B cell (primary cell): ENCODE measurements around the gene RRBP1. TPM values are rescaled to one million over a fixed set of nuclear protein-coding genes. Genes with fewer than 3 reads are reported as not detected.
"Not testable (repeated sequence)": the region's sequence is repeated elsewhere in the genome, so short reads cannot be mapped to it uniquely, and the experiment has no call there.

Experiments used
- ATAC-seq: fragments of 200-7000 bp; cut with Tn5 transposase; one replicate; pipeline ENCODE4 v1.10.0; 2021; ENCODE audit warnings: low read depth, mild to moderate bottlenecking, moderate number of reproducible peaks, moderate library complexity
- CTCF ChIA-PET: fragments of 350-600 bp; sonication (Branson Sonifier 250); formaldehyde crosslinking; loops from one replicate; lab custom pipeline; 2021; ENCODE audit warnings: antibody characterized with exemption, inconsistent platforms; lab: Charles Lee
- POLR2A ChIA-PET: fragments of 350-600 bp; sonication (Branson Sonifier 250); formaldehyde crosslinking; loops from one replicate; lab custom pipeline; 2021; ENCODE audit warnings: antibody characterized with exemption; lab: Charles Lee
- DNase-seq: peaks from one replicate; pipeline ENCODE4 v3.0.0; 2013
- H2AFZ ChIP-seq: 2 replicates; pipeline ENCODE4 v1.6.1; 2012; ENCODE audit warnings: mild to moderate bottlenecking, low read depth, low read length; ENCODE audit not compliant: insufficient read depth, poor library complexity, severe bottlenecking
- H3K27ac ChIP-seq, 2 donors: 1 replicate in 1 of 2; 2 replicates in 1 of 2; pipeline ENCODE4 v1.5.1; 2012 to 2013; ENCODE audit warnings: low read length in 2 of 2, mild to moderate bottlenecking in 2 of 2, moderate library complexity in 1 of 2
- H3K27me3 ChIP-seq, 4 experiments: fragments of 200-600 bp in 1 of 4; sonication (generic) in 1 of 4; replicated peaks in 1 of 4; 1 replicate in 2 of 4; 2 replicates in 2 of 4; pipeline versions ENCODE4 v1.6.1 to v1.7.0; 2013 to 2016; ENCODE audit warnings: low read length in 3 of 4, mild to moderate bottlenecking in 2 of 4, mixed read lengths in 1 of 4, moderate library complexity in 1 of 4; ENCODE audit not compliant: insufficient read depth in 4 of 4, control insufficient read depth in 3 of 4; ENCODE audit errors: control extremely low read depth in 1 of 4
- H3K36me3 ChIP-seq, 2 experiments: replicated peaks in 1 of 2; 1 replicate in 1 of 2; 2 replicates in 1 of 2; pipeline versions ENCODE4 v1.6.1 to v1.7.1; 2013; ENCODE audit warnings: low read length in 1 of 2; ENCODE audit not compliant: insufficient read depth in 2 of 2, control insufficient read depth in 1 of 2; ENCODE audit errors: control extremely low read depth in 1 of 2, extremely low read depth in 1 of 2
- H3K4me1 ChIP-seq, 2 donors: fragments of 200-600 bp in 1 of 2; sonication (generic) in 1 of 2; 1 replicate in 1 of 2; 2 replicates in 1 of 2; pipeline versions ENCODE4 v1.5.1 to v1.6.1; 2013 to 2017; ENCODE audit warnings: low read length in 2 of 2; ENCODE audit not compliant: control insufficient read depth in 2 of 2, insufficient read depth in 2 of 2
- H3K4me2 ChIP-seq: replicated peaks from 2 replicates; pipeline ENCODE3; 2012; ENCODE audit warnings: mild to moderate bottlenecking, low read depth, low read length; ENCODE audit not compliant: poor library complexity, severe bottlenecking
- H3K4me3 ChIP-seq, 5 experiments: fragments of 200-600 bp in 1 of 5; sonication (generic) in 1 of 5; 1 replicate in 3 of 5; 2 replicates in 2 of 5; pipeline versions ENCODE4 v1.5.1 to v1.7.0; 2011 to 2016; ENCODE audit warnings: low read length in 4 of 5, mild to moderate bottlenecking in 4 of 5, low read depth in 2 of 5, control low read depth in 1 of 5, moderate library complexity in 1 of 5; ENCODE audit not compliant: insufficient read depth in 1 of 5; ENCODE audit errors: control extremely low read depth in 1 of 5, extremely low read depth in 1 of 5
- H3K79me2 ChIP-seq: fragments of 200-600 bp; sonication (generic); one replicate; pipeline ENCODE4 v1.6.0; 2016; ENCODE audit warnings: low read length; ENCODE audit not compliant: control insufficient read depth, insufficient read depth
- H3K9ac ChIP-seq: fragments of 200-600 bp; sonication (generic); 2 replicates; pipeline ENCODE4 v1.6.1; 2017; ENCODE audit warnings: mild to moderate bottlenecking, low read length, moderate library complexity
- H3K9me3 ChIP-seq, 3 donors: one replicate each; pipeline versions ENCODE4 v1.6.1 to v1.7.1; 2013; ENCODE audit warnings: low read length in 2 of 3; ENCODE audit not compliant: control insufficient read depth in 2 of 3, insufficient read depth in 1 of 3; ENCODE audit errors: control extremely low read depth in 1 of 3
- H4K20me1 ChIP-seq: 2 replicates; pipeline ENCODE4 v1.6.0; 2012; ENCODE audit warnings: mild to moderate bottlenecking, low read length; ENCODE audit not compliant: insufficient read depth, control insufficient read depth, poor library complexity, severe bottlenecking
- H3K27ac Mint-ChIP-seq: one replicate; pipeline ENCODE4 v1.8.0; 2021; ENCODE audit warnings: mixed read lengths
- H3K27me3 Mint-ChIP-seq: one replicate; pipeline ENCODE4 v1.8.0; 2021; ENCODE audit warnings: mixed read lengths
- H3K4me1 Mint-ChIP-seq: one replicate; pipeline ENCODE4 v1.8.0; 2021; ENCODE audit warnings: mixed read lengths
- H3K4me3 Mint-ChIP-seq: one replicate; pipeline ENCODE4 v1.8.0; 2021; ENCODE audit warnings: mixed read lengths
- H3K9me3 Mint-ChIP-seq: one replicate; pipeline ENCODE4 v1.8.0; 2022; ENCODE audit warnings: mixed read lengths; ENCODE audit not compliant: insufficient read depth
- WGBS: methylation state at CpG from one replicate; pipeline ENCODE4 v1.1.5; 2013; ENCODE audit warnings: missing lambda C conversion rate; ENCODE audit not compliant: insufficient coverage; 5-methylcytosine and 5-hydroxymethylcytosine counted together
- intact Hi-C: fragments of 100-400 bp; cut with micrococcal nuclease; formaldehyde crosslinking; loops from one replicate; pipeline ENCODE4 v1.10.0; 2022
- polyA plus RNA-seq: library from polyadenylated mRNA; depleted of rRNA; stranded (reverse); fragments of >200 nt; gene quantifications from 2 replicates; pipeline ENCODE4 v1.2.3, GENCODE V29; 2012
- total RNA-seq, 2 donors: library from RNA; stranded (reverse); fragments of 120-200 nt in 1 of 2; gene quantifications; 1 replicate in 1 of 2; 2 replicates in 1 of 2; pipeline versions ENCODE4 v1.2.3 to v1.2.4, GENCODE V29; 2013 to 2022
- TF ChIP-seq, protein P1 (sequence below): fragments of 200-600 bp; IDR thresholded peaks from one replicate; pipeline ENCODE4 v1.8.0; 2022; ENCODE audit warnings: antibody characterized with exemption, mild to moderate bottlenecking

Gene RRBP1
- total and polyA plus RNA-seq, 2 donors (not counting 1 experiment from before 2014, with no cell fraction given) = 10.9 to 27.5 TPM

DNA sequence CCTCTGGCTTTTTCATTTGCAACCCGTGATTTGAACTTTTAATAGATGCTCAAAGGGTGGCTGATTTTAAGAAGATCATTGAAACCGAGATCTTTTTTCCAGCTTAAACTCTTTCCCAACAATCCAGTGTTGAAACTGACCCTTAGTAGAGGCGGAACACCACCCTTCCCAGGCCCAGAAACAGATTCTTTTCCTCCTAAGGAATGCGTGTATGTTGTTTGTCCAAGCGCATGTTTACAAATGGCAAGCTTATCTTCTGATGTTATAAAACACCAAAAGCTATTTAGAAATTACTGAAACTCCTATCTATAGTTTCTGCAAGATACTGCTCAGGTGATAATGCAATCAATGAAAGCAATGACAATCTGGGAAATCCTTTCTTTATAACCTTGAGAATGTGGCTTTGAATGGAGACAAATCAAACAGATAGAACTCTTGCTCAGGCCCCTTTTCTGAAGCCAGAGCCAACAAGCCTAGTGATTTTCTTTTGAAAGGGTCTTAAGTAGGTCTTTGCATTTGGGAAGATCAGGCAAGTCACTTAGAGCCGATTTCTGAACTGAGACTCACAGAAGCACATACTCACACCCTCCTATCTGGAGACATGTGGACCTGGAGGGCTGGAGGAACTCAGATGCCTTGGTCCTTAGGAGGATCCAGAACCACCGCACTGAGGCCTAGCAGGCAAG is 26.8 kb upstream of the RRBP1 start:
- H2AFZ ChIP-seq = no peak overlapping the region
- intact Hi-C loops = no loop called here
- peaks cover 0 to 4% (median 0%) of the 10 kb centered on the region in 3 donors for H3K9me3 ChIP-seq
- H3K4me1 Mint-ChIP-seq = no peaks in the 10 kb centered on the region
- 100% methylated on average over 3 of the region's 7 CpGs for WGBS
- no peak for ATAC-seq
- no peaks in the 10 kb centered on the region for H3K9me3 Mint-ChIP-seq
- no peaks in the 10 kb centered on the region for H3K4me1 ChIP-seq
- POLR2A ChIA-PET = no interaction called here
- no peak overlapping the region for H3K4me3 ChIP-seq
- TF ChIP-seq, protein P1, sequence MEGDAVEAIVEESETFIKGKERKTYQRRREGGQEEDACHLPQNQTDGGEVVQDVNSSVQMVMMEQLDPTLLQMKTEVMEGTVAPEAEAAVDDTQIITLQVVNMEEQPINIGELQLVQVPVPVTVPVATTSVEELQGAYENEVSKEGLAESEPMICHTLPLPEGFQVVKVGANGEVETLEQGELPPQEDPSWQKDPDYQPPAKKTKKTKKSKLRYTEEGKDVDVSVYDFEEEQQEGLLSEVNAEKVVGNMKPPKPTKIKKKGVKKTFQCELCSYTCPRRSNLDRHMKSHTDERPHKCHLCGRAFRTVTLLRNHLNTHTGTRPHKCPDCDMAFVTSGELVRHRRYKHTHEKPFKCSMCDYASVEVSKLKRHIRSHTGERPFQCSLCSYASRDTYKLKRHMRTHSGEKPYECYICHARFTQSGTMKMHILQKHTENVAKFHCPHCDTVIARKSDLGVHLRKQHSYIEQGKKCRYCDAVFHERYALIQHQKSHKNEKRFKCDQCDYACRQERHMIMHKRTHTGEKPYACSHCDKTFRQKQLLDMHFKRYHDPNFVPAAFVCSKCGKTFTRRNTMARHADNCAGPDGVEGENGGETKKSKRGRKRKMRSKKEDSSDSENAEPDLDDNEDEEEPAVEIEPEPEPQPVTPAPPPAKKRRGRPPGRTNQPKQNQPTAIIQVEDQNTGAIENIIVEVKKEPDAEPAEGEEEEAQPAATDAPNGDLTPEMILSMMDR = no peak
- H3K36me3 ChIP-seq = no peaks in the 10 kb centered on the region
- H3K79me2 ChIP-seq = no peaks in the 10 kb centered on the region
- no peak overlapping the region for H3K9ac ChIP-seq
- CTCF ChIA-PET = interaction anchor here (0.5 to 2.1 kb wide), 2 partner anchors 8 to 189 kb away, joined by 3 to 4 read pairs; no protein-coding TSS in a partner anchor
- peaks cover 3% of the 10 kb centered on the region for H3K27me3 Mint-ChIP-seq
- H3K4me3 Mint-ChIP-seq = no peak overlapping the region
- no peak overlapping the region for H3K27ac Mint-ChIP-seq
- no peak overlapping the region for H3K4me2 ChIP-seq
- DNase-seq = no peak
- H4K20me1 ChIP-seq = no peaks in the 10 kb centered on the region
- H3K27me3 ChIP-seq = no peaks in the 10 kb centered on the region
- no peak overlapping the region for H3K27ac ChIP-seq

DNA sequence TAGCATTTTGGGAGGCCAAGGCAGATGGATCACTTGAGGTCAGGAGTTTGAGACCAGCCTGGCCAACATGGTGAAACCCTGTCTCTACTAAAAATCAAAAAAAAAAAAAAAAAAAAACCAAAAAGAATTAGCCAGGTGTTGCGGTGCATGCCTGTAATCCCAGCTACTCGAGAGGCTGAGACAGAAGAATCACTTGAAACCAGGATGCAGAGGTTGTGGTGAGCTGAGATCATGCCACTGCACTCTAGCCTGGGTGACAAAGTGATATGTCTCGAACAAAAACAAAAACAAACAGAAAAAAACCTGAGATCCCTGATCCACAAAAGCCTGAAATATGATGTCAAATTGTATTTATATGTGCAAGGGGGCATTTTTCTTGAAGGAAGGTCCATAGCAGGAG is 25.9 kb upstream of the RRBP1 start:
- H4K20me1 ChIP-seq, H3K79me2 ChIP-seq, H3K27me3 Mint-ChIP-seq, H2AFZ ChIP-seq, intact Hi-C loops, ATAC-seq, H3K4me3 ChIP-seq, H3K4me3 Mint-ChIP-seq, H3K36me3 ChIP-seq, POLR2A ChIA-PET, H3K9me3 ChIP-seq, H3K4me1 ChIP-seq, H3K27me3 ChIP-seq, H3K27ac ChIP-seq, DNase-seq, H3K9ac ChIP-seq, H3K9me3 Mint-ChIP-seq, H3K27ac Mint-ChIP-seq, H3K4me1 Mint-ChIP-seq, H3K4me2 ChIP-seq: not testable (repeated sequence)
- CTCF ChIA-PET = interaction anchor here (0.5 kb wide), 1 partner anchor 8 kb away, joined by 3 read pairs; no protein-coding TSS in a partner anchor
- 86% methylated on average over 2 of the region's 3 CpGs for WGBS
